Peyer's patch (tissue), 4 donors: ENCODE results near the gene BICC1.

Experiments
- CTCF ChIP-seq, 6 experiments: fragments of 450-650 bp in 4 of 6; fragments of 200-600 bp in 2 of 6; sonication (generic) in 1 of 6; IDR thresholded peaks; one replicate each; pipeline ENCODE4 v1.5.1; 2017 to 2019; ENCODE audit warnings: antibody characterized with exemption in 6 of 6, mild to moderate bottlenecking in 3 of 6, moderate library complexity in 1 of 6
- POLR2A ChIP-seq, 2 donors: fragments of 450-650 bp; IDR thresholded peaks; one replicate each; pipeline ENCODE4 v1.5.1; 2017; ENCODE audit warnings: antibody characterized with exemption in 2 of 2, mild to moderate bottlenecking in 2 of 2, moderate library complexity in 2 of 2

- TF ChIP-seq CTCF (IDR thresholded peaks at IDR 0.05) (no peak), POLR2A (IDR thresholded peaks at IDR 0.05) (no peak)
These were observed 360.5 kb downstream of the BICC1 start for GRCh38 chr10:58873161-58873560.
